Gastrocnemius medialis (tissue), 4 donors: ENCODE data around the gene PLXNC1.

Experiments
- POLR2A ChIP-seq, 2 donors: fragments of 450-650 bp; IDR thresholded peaks; one replicate each; pipeline ENCODE4 v1.6.1; 2017; ENCODE audit warnings: antibody characterized with exemption in 2 of 2, mild to moderate bottlenecking in 2 of 2, moderate library complexity in 2 of 2
- TF ChIP-seq, protein P1 (sequence below), 5 experiments: fragments of 450-650 bp in 3 of 5; fragments of 200-600 bp in 2 of 5; sonication (generic) in 2 of 5; IDR thresholded peaks in 4 of 5; conservative IDR thresholded peaks in 1 of 5; 1 replicate in 4 of 5; 2 replicates in 1 of 5; pipeline ENCODE4 v1.5.1; 2016 to 2019; ENCODE audit warnings: antibody characterized with exemption in 5 of 5, mild to moderate bottlenecking in 3 of 5, moderate library complexity in 3 of 5

DNA sequence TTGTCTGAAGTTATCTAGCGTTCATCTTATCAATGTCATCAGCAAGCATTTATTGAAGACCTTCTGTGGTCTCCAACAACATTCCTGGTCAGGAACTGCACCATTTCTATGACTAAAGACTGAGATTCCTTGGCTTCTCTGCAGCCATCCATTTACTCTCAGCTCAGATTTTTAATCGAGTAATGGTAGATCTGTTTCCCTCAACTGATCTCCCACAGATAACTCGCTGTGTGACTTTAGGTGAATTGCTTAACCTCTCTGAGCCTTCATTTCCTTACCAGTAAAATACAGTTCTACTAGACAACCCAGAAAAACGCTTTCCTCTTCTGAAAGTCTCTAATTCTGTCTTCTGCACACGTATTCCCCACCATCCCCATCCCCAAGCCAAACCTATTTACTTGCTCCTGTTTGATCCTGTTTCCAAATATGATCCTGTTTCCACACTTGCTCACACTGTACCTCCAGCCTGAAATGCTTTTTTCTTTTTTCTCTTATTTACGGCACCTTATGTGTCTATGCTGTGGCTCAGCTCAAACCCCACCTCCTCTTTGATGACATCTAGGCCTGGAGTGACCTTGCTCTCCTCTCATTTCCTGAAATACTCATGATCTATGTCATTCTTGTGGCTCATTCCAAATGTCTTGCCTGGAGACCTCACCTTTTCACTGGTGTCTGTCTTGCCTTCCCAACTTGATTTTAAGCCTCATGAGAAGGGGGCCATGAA, 21.8 kb downstream of the PLXNC1 start:
- TF ChIP-seq, protein P1, sequence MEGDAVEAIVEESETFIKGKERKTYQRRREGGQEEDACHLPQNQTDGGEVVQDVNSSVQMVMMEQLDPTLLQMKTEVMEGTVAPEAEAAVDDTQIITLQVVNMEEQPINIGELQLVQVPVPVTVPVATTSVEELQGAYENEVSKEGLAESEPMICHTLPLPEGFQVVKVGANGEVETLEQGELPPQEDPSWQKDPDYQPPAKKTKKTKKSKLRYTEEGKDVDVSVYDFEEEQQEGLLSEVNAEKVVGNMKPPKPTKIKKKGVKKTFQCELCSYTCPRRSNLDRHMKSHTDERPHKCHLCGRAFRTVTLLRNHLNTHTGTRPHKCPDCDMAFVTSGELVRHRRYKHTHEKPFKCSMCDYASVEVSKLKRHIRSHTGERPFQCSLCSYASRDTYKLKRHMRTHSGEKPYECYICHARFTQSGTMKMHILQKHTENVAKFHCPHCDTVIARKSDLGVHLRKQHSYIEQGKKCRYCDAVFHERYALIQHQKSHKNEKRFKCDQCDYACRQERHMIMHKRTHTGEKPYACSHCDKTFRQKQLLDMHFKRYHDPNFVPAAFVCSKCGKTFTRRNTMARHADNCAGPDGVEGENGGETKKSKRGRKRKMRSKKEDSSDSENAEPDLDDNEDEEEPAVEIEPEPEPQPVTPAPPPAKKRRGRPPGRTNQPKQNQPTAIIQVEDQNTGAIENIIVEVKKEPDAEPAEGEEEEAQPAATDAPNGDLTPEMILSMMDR (IDR thresholded peaks at IDR 0.05 in 4 of 5, conservative IDR thresholded peaks at IDR 0.05 in 1 of 5): no peak
- no peak for TF ChIP-seq POLR2A (IDR thresholded peaks at IDR 0.05)
